GM12875 (cell line): ENCODE measurements around the gene SMARCB1.

Experiments used
- H3K4me3 ChIP-seq: one replicate; pipeline ENCODE4 v1.5.1; 2011; ENCODE audit warnings: low read depth, low read length, control low read depth
- CTCF ChIP-seq: IDR thresholded peaks from 2 replicates; pipeline ENCODE4 v1.5.1; 2011; ENCODE audit warnings: low read depth, mild to moderate bottlenecking, control low read depth, inconsistent platforms, low read length, moderate library complexity, borderline replicate concordance; ENCODE audit not compliant: insufficient read depth

The SMARCB1 gene

GRCh38 chr22:23767673-23768548, 18.9 kb upstream of the SMARCB1 start, which contains the start of gene CHCHD10:
CHCHD10 (minus strand) TSS chr22:23767972; CDS start chr22:23767874, 98 bp downstream.
- peak within 1 kb of the TSS; percentile 91 for H3K4me3 ChIP-seq
- peak; percentile 82 for TF ChIP-seq CTCF

GRCh38 chr22:23769321-23769965, 17.3 kb upstream of the SMARCB1 start:
- no peak for TF ChIP-seq CTCF
- H3K4me3 ChIP-seq = no peak overlapping the region

- TF ChIP-seq CTCF = no peak
- peak overlapping the region; percentile 28 for H3K4me3 ChIP-seq
Observed at GRCh38 chr22:23772315-23772648, 14.5 kb upstream of the SMARCB1 start.

- H3K4me3 ChIP-seq = peak within 1 kb of the TSS; percentile 28
- 0 out of 2 replicates have a peak, but pooled peaks have one; percentile 13 for TF ChIP-seq CTCF
Observed at GRCh38 chr22:23772649-23773473, 13.9 kb upstream of the SMARCB1 start, which contains the start of gene MMP11. MMP11 (plus strand) TSS chr22:23772849; CDS start chr22:23772871, 22 bp downstream.

- H3K4me3 ChIP-seq = no peak overlapping the region
- no peak for TF ChIP-seq CTCF
Observed at GRCh38 chr22:23773483-23774113, 13.2 kb upstream of the SMARCB1 start.

- no peak overlapping the region for H3K4me3 ChIP-seq
- TF ChIP-seq CTCF = no peak
Observed at GRCh38 chr22:23774114-23774921, 12.4 kb upstream of the SMARCB1 start.
